IPS-NIHi7 (cell line): ENCODE measurements around the gene IQSEC1.
"Not testable (repeated sequence)": the region's sequence is repeated elsewhere in the genome, so short reads cannot be mapped to it uniquely, and the experiment has no call there.

Experiments
- DNase-seq: peaks from one replicate; pipeline ENCODE4 v3.0.0; 2012; ENCODE audit warnings: mixed read lengths; ENCODE audit errors: extremely low spot score

Gene IQSEC1

GRCh38 chr3:12894629-12895028 lies 178.6 kb downstream of the IQSEC1 start:
- DNase-seq: no peak

- DNase-seq: no peak
Measured at GRCh38 chr3:12893852-12894251, 179.4 kb downstream of the IQSEC1 start.

GRCh38 chr3:12893247-12893646 lies 180.0 kb downstream of the IQSEC1 start:
- DNase-seq: no peak

GRCh38 chr3:12892840-12893189 lies 180.4 kb downstream of the IQSEC1 start:
- no peak for DNase-seq

- peak; percentile 73 for DNase-seq
Measured at GRCh38 chr3:12891985-12892839, 181.0 kb downstream of the IQSEC1 start.

- no peak for DNase-seq
Measured at GRCh38 chr3:12891391-12891984, 181.7 kb downstream of the IQSEC1 start.

- no peak for DNase-seq
Measured at GRCh38 chr3:12890610-12891390, 182.4 kb downstream of the IQSEC1 start.

- DNase-seq: no peak
Measured at GRCh38 chr3:12886736-12887135, 186.5 kb downstream of the IQSEC1 start.

GRCh38 chr3:12886106-12886679 lies 187.0 kb downstream of the IQSEC1 start:
- no peak for DNase-seq

GRCh38 chr3:12885583-12885930 lies 187.7 kb downstream of the IQSEC1 start:
- DNase-seq: no peak

GRCh38 chr3:12884790-12885582 lies 188.2 kb downstream of the IQSEC1 start:
- no peak for DNase-seq

- DNase-seq: no peak
Measured at GRCh38 chr3:12884186-12884680, 189.0 kb downstream of the IQSEC1 start.

GRCh38 chr3:12882336-12883310 lies 190.6 kb downstream of the IQSEC1 start:
- no peak for DNase-seq

- not testable (repeated sequence) for DNase-seq
Measured at GRCh38 chr3:12881858-12882257, 191.4 kb downstream of the IQSEC1 start.

- DNase-seq: no peak
Measured at GRCh38 chr3:12879191-12879815, 193.9 kb downstream of the IQSEC1 start.

GRCh38 chr3:12878758-12879157 lies 194.5 kb downstream of the IQSEC1 start:
- not testable (repeated sequence) for DNase-seq

GRCh38 chr3:12878141-12878574 lies 195.1 kb downstream of the IQSEC1 start:
- DNase-seq: no peak

GRCh38 chr3:12877040-12877439 lies 196.2 kb downstream of the IQSEC1 start:
- no peak for DNase-seq
